ENCODE results near the gene SLC8A2. TPM values are rescaled to one million over a fixed set of nuclear protein-coding genes. Genes with fewer than 3 reads are reported as not detected.
A peak's percentile ranks its signal among the peaks of the same experiment; 100 is the strongest.

Gene SLC8A2
- total RNA-seq, 2 donors from 2014 or later: 0.56 to 0.67 TPM

GRCh38 chr19:47506459-47506858 lies 34.8 kb upstream of the SLC8A2 start:
- DNase-seq (ENCODE audit: low spot score): no peak
- intact Hi-C loops (cut with DNase I): no loop called here

- DNase-seq (ENCODE audit: low spot score): no peak
- intact Hi-C loops (cut with DNase I): no loop called here
Observed at GRCh38 chr19:47505506-47505905, 33.8 kb upstream of the SLC8A2 start.

GRCh38 chr19:47503826-47504150 lies 32.1 kb upstream of the SLC8A2 start:
- no peak for DNase-seq (ENCODE audit: low spot score)
- intact Hi-C loops (cut with DNase I): no loop called here

- DNase-seq (ENCODE audit: low spot score): no peak
- intact Hi-C loops (cut with DNase I): no loop called here
Observed at GRCh38 chr19:47503130-47503825, 31.6 kb upstream of the SLC8A2 start.

- intact Hi-C loops (cut with DNase I): no loop called here
- no peak for DNase-seq (ENCODE audit: low spot score)
Observed at GRCh38 chr19:47499863-47500830, 28.5 kb upstream of the SLC8A2 start.

GRCh38 chr19:47499371-47499770 lies 27.7 kb upstream of the SLC8A2 start:
- DNase-seq (ENCODE audit: low spot score): no peak
- intact Hi-C loops (cut with DNase I): no loop called here

- intact Hi-C loops (cut with DNase I): no loop called here
Observed at GRCh38 chr19:47498561-47498960, 26.9 kb upstream of the SLC8A2 start.

GRCh38 chr19:47497821-47498520 lies 26.3 kb upstream of the SLC8A2 start:
- no peak for DNase-seq (ENCODE audit: low spot score)

More at GRCh38 chr19:47498561-47498960, 26.9 kb upstream of the SLC8A2 start:
- DNase-seq (ENCODE audit: low spot score): no peak

GRCh38 chr19:47497050-47497766 lies 25.5 kb upstream of the SLC8A2 start:
- intact Hi-C loops (cut with DNase I): no loop called here
- DNase-seq (ENCODE audit: low spot score): no peak

More at GRCh38 chr19:47497821-47498520, 26.3 kb upstream of the SLC8A2 start:
- intact Hi-C loops (cut with DNase I): no loop called here

- intact Hi-C loops (cut with DNase I): no loop called here
- DNase-seq (ENCODE audit: low spot score): no peak
Observed at GRCh38 chr19:47495478-47496372, 24.0 kb upstream of the SLC8A2 start.

- intact Hi-C loops (cut with DNase I): no loop called here
- no peak for DNase-seq (ENCODE audit: low spot score)
Observed at GRCh38 chr19:47494729-47495128, 23.0 kb upstream of the SLC8A2 start.

GRCh38 chr19:47494211-47494547 lies 22.5 kb upstream of the SLC8A2 start:
- intact Hi-C loops (cut with DNase I): no loop called here

GRCh38 chr19:47493378-47494210 lies 21.9 kb upstream of the SLC8A2 start:
- intact Hi-C loops (cut with DNase I): no loop called here
- DNase-seq (ENCODE audit: low spot score): peak; percentile 75

More at GRCh38 chr19:47494211-47494547, 22.5 kb upstream of the SLC8A2 start:
- no peak for DNase-seq (ENCODE audit: low spot score)

GRCh38 chr19:47492571-47493377 lies 21.1 kb upstream of the SLC8A2 start:
- peak; percentile 66 for DNase-seq (ENCODE audit: low spot score)
- intact Hi-C loops (cut with DNase I): no loop called here

- intact Hi-C loops (cut with DNase I): no loop called here
- DNase-seq (ENCODE audit: low spot score): peak; percentile 78
Observed at GRCh38 chr19:47492137-47492533, 20.4 kb upstream of the SLC8A2 start.

GRCh38 chr19:47491358-47492136 lies 19.9 kb upstream of the SLC8A2 start:
- peak; percentile 60 for DNase-seq (ENCODE audit: low spot score)
- intact Hi-C loops (cut with DNase I): no loop called here

Measured in posterior vena cava (tissue), 2 donors.